Activated CD8-positive, alpha-beta memory T cell treated with anti-CD3 and anti-CD28 coated beads, Interleukin-2, amount 50 U/mL, for 48 hours (primary cell): Measurements from ENCODE around the gene FFAR2.
"Not testable (repeated sequence)": the region's sequence is repeated elsewhere in the genome, so short reads cannot be mapped to it uniquely, and the experiment has no call there.

ENCODE experiments used
- DNase-seq: peaks from one replicate; pipeline ENCODE4 v3.0.0-alpha.2; 2020

The FFAR2 gene

GRCh38 chr19:35447606-35448469 lies at the start of gene FFAR2:
Gene FFAR2, plus strand, starts transcription at chr19:35448257. Its CDS starts 1,458 bp downstream, at chr19:35449715.
- DNase-seq = no peak

- DNase-seq = no peak
Observed at GRCh38 chr19:35398570-35398969, 49.5 kb upstream of the FFAR2 start.

- no peak for DNase-seq
Observed at GRCh38 chr19:35399231-35399630, 48.8 kb upstream of the FFAR2 start.

- DNase-seq = no peak
Observed at GRCh38 chr19:35399948-35400772, 47.9 kb upstream of the FFAR2 start.

GRCh38 chr19:35400773-35401100 lies 47.3 kb upstream of the FFAR2 start:
- DNase-seq = no peak

GRCh38 chr19:35401416-35401815 lies 46.6 kb upstream of the FFAR2 start:
- DNase-seq = not testable (repeated sequence)

- DNase-seq = no peak
Observed at GRCh38 chr19:35403116-35403760, 44.8 kb upstream of the FFAR2 start.

- peak; percentile 83 for DNase-seq
Observed at GRCh38 chr19:35404879-35405622, 43.0 kb upstream of the FFAR2 start.

- no peak for DNase-seq
Observed at GRCh38 chr19:35407619-35408018, 40.4 kb upstream of the FFAR2 start.

GRCh38 chr19:35408284-35409171 lies 39.5 kb upstream of the FFAR2 start:
- no peak for DNase-seq

GRCh38 chr19:35409191-35409590 lies 38.9 kb upstream of the FFAR2 start:
- no peak for DNase-seq

- DNase-seq = no peak
Observed at GRCh38 chr19:35410487-35410886, 37.6 kb upstream of the FFAR2 start.

GRCh38 chr19:35414442-35414841 lies 33.6 kb upstream of the FFAR2 start:
- no peak for DNase-seq

GRCh38 chr19:35416331-35416730 lies 31.7 kb upstream of the FFAR2 start:
- DNase-seq = no peak

- DNase-seq = no peak
Observed at GRCh38 chr19:35417278-35417677, 30.8 kb upstream of the FFAR2 start.

GRCh38 chr19:35417713-35418534 lies 30.1 kb upstream of the FFAR2 start:
- DNase-seq = no peak

GRCh38 chr19:35419046-35419445 lies 29.0 kb upstream of the FFAR2 start:
- DNase-seq = no peak

GRCh38 chr19:35419805-35420204 lies 28.3 kb upstream of the FFAR2 start:
- no peak for DNase-seq

- no peak for DNase-seq
Observed at GRCh38 chr19:35421362-35421761, 26.7 kb upstream of the FFAR2 start.

GRCh38 chr19:35423406-35423805 lies 24.7 kb upstream of the FFAR2 start:
- not testable (repeated sequence) for DNase-seq

GRCh38 chr19:35425682-35426081 lies 22.4 kb upstream of the FFAR2 start:
- DNase-seq = no peak
